SU-DHL-6 (cell line): Measurements from ENCODE around the gene DIP2C.

Experiments used
- CTCF ChIP-seq: fragments of 200-600 bp; sonication (generic); IDR thresholded peaks from one replicate; pipeline ENCODE4 v1.5.1; 2017; ENCODE audit warnings: antibody characterized with exemption, mild to moderate bottlenecking, low read length, moderate library complexity; ENCODE audit not compliant: insufficient read depth, poor library complexity, severe bottlenecking
- EZH2phosphoT487 ChIP-seq: fragments of 200-600 bp; sonication (generic), shearing (Covaris generic); conservative IDR thresholded peaks from 2 replicates; pipeline ENCODE4 v1.6.1; 2018; ENCODE audit warnings: mild to moderate bottlenecking, antibody characterized with exemption, low read length, moderate library complexity, mixed read lengths

- no peak for TF ChIP-seq CTCF
- TF ChIP-seq EZH2phosphoT487, result no peak
These were observed 5.9 kb upstream of the DIP2C start for GRCh38 chr10:695396-695795.
